Natural killer cell (primary cell): ENCODE results near the gene SLC17A7. TPM values are rescaled to one million over a fixed set of nuclear protein-coding genes. Genes with fewer than 3 reads are reported as not detected.

Source experiments
- ATAC-seq, 3 donors: fragments of 150-1000 bp in 2 of 3; fragments of 200-7000 bp in 1 of 3; cut with Tn5 transposase; 1 replicate in 1 of 3; 2 replicates in 2 of 3; pipeline ENCODE4 v1.10.0; 2021; ENCODE audit warnings: mild to moderate bottlenecking in 2 of 3, moderate library complexity in 2 of 3
- DNase-seq, 2 donors: peaks; one replicate each; pipeline versions ENCODE4 v3.0.0 to v3.0.0-alpha.2; 2013 to 2021; ENCODE audit warnings: mixed read lengths in 1 of 2
- H3K27ac ChIP-seq: one replicate; pipeline ENCODE4 v1.5.1; 2013; ENCODE audit warnings: mild to moderate bottlenecking, low read length
- H3K27me3 ChIP-seq: one replicate; pipeline ENCODE4 v1.6.1; 2013; ENCODE audit warnings: low read length; ENCODE audit not compliant: control insufficient read depth, insufficient read depth
- H3K36me3 ChIP-seq: one replicate; pipeline ENCODE4 v1.6.1; 2013; ENCODE audit warnings: low read length; ENCODE audit not compliant: control insufficient read depth, insufficient read depth
- H3K4me1 ChIP-seq: one replicate; pipeline ENCODE4 v1.6.1; 2013; ENCODE audit warnings: low read length; ENCODE audit not compliant: control insufficient read depth, insufficient read depth
- H3K4me3 ChIP-seq: one replicate; pipeline ENCODE4 v1.5.1; 2013; ENCODE audit warnings: low read length
- H3K9me3 ChIP-seq: one replicate; pipeline ENCODE4 v1.6.1; 2013; ENCODE audit warnings: low read length; ENCODE audit not compliant: control insufficient read depth, insufficient read depth
- H3K27ac Mint-ChIP-seq, 2 donors: one replicate each; pipeline ENCODE4 v1.8.0; 2022; ENCODE audit warnings: mild to moderate bottlenecking in 2 of 2, mixed read lengths in 2 of 2, moderate library complexity in 1 of 2
- H3K27me3 Mint-ChIP-seq, 2 donors: one replicate each; pipeline ENCODE4 v1.8.0; 2022; ENCODE audit warnings: low read depth in 2 of 2, mixed read lengths in 2 of 2
- H3K36me3 Mint-ChIP-seq: one replicate; pipeline ENCODE4 v1.8.0; 2022; ENCODE audit warnings: mixed read lengths
- H3K4me1 Mint-ChIP-seq, 2 donors: one replicate each; pipeline ENCODE4 v1.8.0; 2022; ENCODE audit warnings: mixed read lengths in 2 of 2
- H3K4me3 Mint-ChIP-seq: one replicate; pipeline ENCODE4 v1.8.0; 2022; ENCODE audit warnings: mild to moderate bottlenecking, moderate library complexity, mixed read lengths
- H3K9me3 Mint-ChIP-seq, 2 donors: one replicate each; pipeline ENCODE4 v1.8.0; 2022; ENCODE audit warnings: mixed read lengths in 2 of 2
- CTCF ChIP-seq: fragments of 200-600 bp; IDR thresholded peaks from one replicate; pipeline ENCODE4 v1.8.0; 2022; ENCODE audit warnings: antibody characterized with exemption
- WGBS: methylation state at CpG from one replicate; pipeline ENCODE4 v1.1.7; 2013; ENCODE audit warnings: missing lambda C conversion rate; ENCODE audit not compliant: insufficient coverage; 5-methylcytosine and 5-hydroxymethylcytosine counted together
- intact Hi-C: fragments of 100-400 bp; cut with micrococcal nuclease; formaldehyde crosslinking; loops from one replicate; pipeline ENCODE4 v1.14.2; 2022
- total RNA-seq, 4 donors: library from RNA; stranded (reverse); fragments of 120-200 nt in 1 of 4; gene quantifications; one replicate each; pipeline versions ENCODE4 v1.2.3 to v1.2.4, GENCODE V29; 2013 to 2022

The SLC17A7 gene
- total RNA-seq, 3 donors from 2014 or later (not counting 1 experiment from before 2014, with no cell fraction given): not detected

GRCh38 chr19:49398001-49398615 is 43.2 kb downstream of the SLC17A7 start:
- intact Hi-C loops: no loop called here
- no peaks in the 10 kb centered on the region for H3K9me3 Mint-ChIP-seq
- Histone ChIP-seq H3K4me1 (no peaks in the 10 kb centered on the region), H3K36me3 (no peaks in the 10 kb centered on the region), H3K9me3 (no peaks in the 10 kb centered on the region), H3K27ac (no peak overlapping the region), H3K4me3 (no peak overlapping the region), H3K27me3 (no peaks in the 10 kb centered on the region)
- no peak for DNase-seq
- no peak overlapping the region for H3K4me3 Mint-ChIP-seq
- peaks cover 0 to 10% of the 10 kb centered on the region in 2 donors for H3K27me3 Mint-ChIP-seq
- 80% methylated on average over 11 of the region's 11 CpGs for WGBS
- no peak for TF ChIP-seq CTCF
- no peaks in the 10 kb centered on the region for H3K4me1 Mint-ChIP-seq
- no peak for ATAC-seq
- no peaks in the 10 kb centered on the region for H3K36me3 Mint-ChIP-seq
- H3K27ac Mint-ChIP-seq: no peak overlapping the region

GRCh38 chr19:49396738-49397505 is 44.4 kb downstream of the SLC17A7 start:
- Mint-ChIP-seq H3K27me3 (peaks cover 0 to 13% of the 10 kb centered on the region in 2 donors), H3K4me1 (peaks cover 3 to 4% of the 10 kb centered on the region in 2 donors), H3K27ac (no peak overlapping the region), H3K4me3 (no peak overlapping the region), H3K36me3 (no peaks in the 10 kb centered on the region), H3K9me3 (no peaks in the 10 kb centered on the region)
- DNase-seq: no peak
- Histone ChIP-seq H3K27ac (no peak overlapping the region), H3K27me3 (no peaks in the 10 kb centered on the region), H3K4me1 (peaks cover 5% of the 10 kb centered on the region), H3K36me3 (no peaks in the 10 kb centered on the region), H3K9me3 (no peaks in the 10 kb centered on the region), H3K4me3 (no peak overlapping the region)
- no peak for ATAC-seq
- 92% methylated on average over 7 of the region's 8 CpGs for WGBS
- intact Hi-C loops: no loop called here
- TF ChIP-seq CTCF: no peak

- Histone ChIP-seq H3K36me3 (no peaks in the 10 kb centered on the region), H3K27ac (no peak overlapping the region), H3K4me3 (no peak overlapping the region), H3K9me3 (no peaks in the 10 kb centered on the region), H3K27me3 (no peaks in the 10 kb centered on the region), H3K4me1 (peaks cover 17% of the 10 kb centered on the region)
- intact Hi-C loops: no loop called here
- Mint-ChIP-seq H3K27me3 (peaks cover 0 to 14% of the 10 kb centered on the region in 2 donors), H3K27ac (no peak overlapping the region), H3K36me3 (no peaks in the 10 kb centered on the region), H3K9me3 (no peaks in the 10 kb centered on the region), H3K4me1 (peaks cover 6 to 9% of the 10 kb centered on the region in 2 donors), H3K4me3 (no peak overlapping the region)
- WGBS: 78% methylated on average over 14 of the region's 15 CpGs
- DNase-seq (no peak), ATAC-seq (no peak)
- no peak for TF ChIP-seq CTCF
These were observed 45.5 kb downstream of the SLC17A7 start for GRCh38 chr19:49395581-49396407.
